Glutamatergic neuron (in vitro differentiated cells): Measurements from ENCODE around the gene ANKS6. TPM values are rescaled to one million over a fixed set of nuclear protein-coding genes. Genes with fewer than 3 reads are reported as not detected.
A peak's percentile ranks its signal among the peaks of the same experiment; 100 is the strongest.

Experiments
- DNase-seq: peaks from one replicate; pipeline ENCODE4 v3.0.0; 2022
- H3K27ac Mint-ChIP-seq: one replicate; pipeline ENCODE4 v1.8.0; 2020; ENCODE audit warnings: mild to moderate bottlenecking, mixed read lengths, inconsistent platforms; ENCODE audit not compliant: unreplicated experiment
- H3K27me3 Mint-ChIP-seq: one replicate; pipeline ENCODE4 v1.8.0; 2020; ENCODE audit warnings: mild to moderate bottlenecking, moderate library complexity, mixed read lengths, inconsistent platforms; ENCODE audit not compliant: unreplicated experiment
- H3K36me3 Mint-ChIP-seq: one replicate; pipeline ENCODE4 v1.8.0; 2020; ENCODE audit warnings: mild to moderate bottlenecking, mixed read lengths, inconsistent platforms; ENCODE audit not compliant: unreplicated experiment
- H3K4me1 Mint-ChIP-seq: one replicate; pipeline ENCODE4 v1.8.0; 2020; ENCODE audit warnings: mild to moderate bottlenecking, low read depth, mixed read lengths, inconsistent platforms; ENCODE audit not compliant: unreplicated experiment
- H3K4me3 Mint-ChIP-seq: one replicate; pipeline ENCODE4 v1.8.0; 2020; ENCODE audit warnings: mild to moderate bottlenecking, mixed read lengths, inconsistent platforms; ENCODE audit not compliant: unreplicated experiment
- H3K9me3 Mint-ChIP-seq: one replicate; pipeline ENCODE4 v1.8.0; 2020; ENCODE audit warnings: mild to moderate bottlenecking, moderate library complexity, mixed read lengths, inconsistent platforms; ENCODE audit not compliant: unreplicated experiment
- long read RNA-seq: library from polyadenylated mRNA; unstranded; transcript quantifications from one replicate; pipeline ENCODE4 v2.0.0, GENCODE V29; 2020; ENCODE audit not compliant: unreplicated experiment
- total RNA-seq: library from RNA; stranded (reverse); fragmentation: NEBNext Ultra II Directional; extraction: Animal tissue kit (Norgen Biotek cat#: 25700); gene quantifications from one replicate; pipeline ENCODE4 v1.2.1, GENCODE V29; 2021; ENCODE audit not compliant: unreplicated experiment
- TF ChIP-seq, protein P1 (sequence below): fragments of 200-600 bp; sonication (generic); IDR thresholded peaks from one replicate; pipeline ENCODE4 v1.5.0; 2021; ENCODE audit not compliant: partially characterized antibody, unreplicated experiment

The ANKS6 gene
- total RNA-seq, result 15.9 TPM
- long read RNA-seq, result 0 reads

DNA sequence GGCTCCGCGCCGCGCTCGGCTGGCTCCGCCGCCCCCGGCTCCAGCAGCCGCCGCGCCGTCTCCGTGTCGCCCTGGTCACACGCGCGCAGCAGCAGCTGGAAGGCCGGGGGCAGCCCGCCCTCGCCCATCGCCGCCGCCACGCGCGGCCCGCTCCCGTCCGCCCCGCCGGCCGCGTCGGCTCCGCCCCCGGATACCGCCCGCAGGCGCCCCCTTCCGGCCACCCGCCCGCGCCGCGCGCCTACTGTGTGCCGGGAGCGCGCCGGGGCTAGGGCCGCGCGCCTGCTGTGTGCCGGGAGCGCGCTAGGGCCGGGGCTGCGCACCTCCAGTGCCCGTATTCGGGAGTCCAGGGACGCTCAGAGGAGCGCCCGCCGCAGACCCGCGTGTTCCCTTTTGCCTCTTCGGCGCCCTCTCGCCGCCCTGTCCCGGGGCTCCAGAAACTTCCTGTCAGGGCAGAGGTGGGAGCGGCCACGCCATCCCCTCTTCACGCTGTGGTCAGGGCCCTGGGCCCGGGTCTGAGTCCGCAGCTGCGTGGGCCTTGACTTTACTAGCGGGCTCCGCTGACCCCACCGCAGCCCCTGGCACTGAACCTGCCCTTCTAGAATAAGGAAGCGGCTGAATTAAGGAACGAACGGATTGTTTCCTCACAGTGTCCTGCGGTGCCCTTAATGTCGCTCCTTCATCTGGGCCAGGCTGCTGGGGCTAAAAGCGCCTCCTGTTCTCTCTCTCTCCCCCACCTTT lies at the start of gene ANKS6:
Gene ANKS6 (minus strand): TSS at position 192 of the 738 bp plus-strand sequence. CDS start 64 bp downstream, at position 128.
- H3K4me1 Mint-ChIP-seq, result peaks cover 11% of the 10 kb centered on the region
- peaks cover 6% of the 10 kb centered on the region for H3K27me3 Mint-ChIP-seq
- DNase-seq, result peak; percentile 89
- no peak within 1 kb of the TSS for H3K27ac Mint-ChIP-seq
- peak within 1 kb of the TSS; percentile 81 for H3K4me3 Mint-ChIP-seq
- TF ChIP-seq, protein P1, sequence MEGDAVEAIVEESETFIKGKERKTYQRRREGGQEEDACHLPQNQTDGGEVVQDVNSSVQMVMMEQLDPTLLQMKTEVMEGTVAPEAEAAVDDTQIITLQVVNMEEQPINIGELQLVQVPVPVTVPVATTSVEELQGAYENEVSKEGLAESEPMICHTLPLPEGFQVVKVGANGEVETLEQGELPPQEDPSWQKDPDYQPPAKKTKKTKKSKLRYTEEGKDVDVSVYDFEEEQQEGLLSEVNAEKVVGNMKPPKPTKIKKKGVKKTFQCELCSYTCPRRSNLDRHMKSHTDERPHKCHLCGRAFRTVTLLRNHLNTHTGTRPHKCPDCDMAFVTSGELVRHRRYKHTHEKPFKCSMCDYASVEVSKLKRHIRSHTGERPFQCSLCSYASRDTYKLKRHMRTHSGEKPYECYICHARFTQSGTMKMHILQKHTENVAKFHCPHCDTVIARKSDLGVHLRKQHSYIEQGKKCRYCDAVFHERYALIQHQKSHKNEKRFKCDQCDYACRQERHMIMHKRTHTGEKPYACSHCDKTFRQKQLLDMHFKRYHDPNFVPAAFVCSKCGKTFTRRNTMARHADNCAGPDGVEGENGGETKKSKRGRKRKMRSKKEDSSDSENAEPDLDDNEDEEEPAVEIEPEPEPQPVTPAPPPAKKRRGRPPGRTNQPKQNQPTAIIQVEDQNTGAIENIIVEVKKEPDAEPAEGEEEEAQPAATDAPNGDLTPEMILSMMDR, result peak; percentile 68
- H3K36me3 Mint-ChIP-seq, result peaks cover 9% of the 10 kb centered on the region
- peaks cover 5% of the 10 kb centered on the region for H3K9me3 Mint-ChIP-seq

DNA sequence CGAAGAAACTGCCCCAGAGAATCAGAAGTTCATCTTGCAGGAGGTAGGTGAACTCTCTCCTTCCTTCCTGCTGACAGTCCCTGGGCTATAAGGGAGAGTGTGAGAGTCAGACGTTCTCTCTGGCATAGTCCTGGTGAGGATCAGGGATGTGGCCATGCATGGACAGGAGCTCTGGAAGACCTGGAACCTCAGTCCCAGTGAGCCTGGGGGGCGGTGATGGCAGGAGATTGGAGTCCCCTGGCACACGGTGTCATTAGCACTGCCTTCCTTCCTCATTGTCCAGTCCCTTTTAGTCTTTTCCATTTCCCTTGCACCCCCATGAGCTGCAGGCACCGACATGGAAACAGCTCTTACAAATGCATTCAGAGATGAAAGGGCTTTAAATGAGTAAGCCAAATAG lies 49.7 kb upstream of the ANKS6 start:
- Mint-ChIP-seq H3K36me3 (no peaks in the 10 kb centered on the region), H3K27ac (no peak overlapping the region), H3K4me3 (no peak overlapping the region), H3K4me1 (no peaks in the 10 kb centered on the region), H3K27me3 (no peaks in the 10 kb centered on the region), H3K9me3 (no peaks in the 10 kb centered on the region)
- TF ChIP-seq, protein P1, result no peak
- DNase-seq, result no peak

DNA sequence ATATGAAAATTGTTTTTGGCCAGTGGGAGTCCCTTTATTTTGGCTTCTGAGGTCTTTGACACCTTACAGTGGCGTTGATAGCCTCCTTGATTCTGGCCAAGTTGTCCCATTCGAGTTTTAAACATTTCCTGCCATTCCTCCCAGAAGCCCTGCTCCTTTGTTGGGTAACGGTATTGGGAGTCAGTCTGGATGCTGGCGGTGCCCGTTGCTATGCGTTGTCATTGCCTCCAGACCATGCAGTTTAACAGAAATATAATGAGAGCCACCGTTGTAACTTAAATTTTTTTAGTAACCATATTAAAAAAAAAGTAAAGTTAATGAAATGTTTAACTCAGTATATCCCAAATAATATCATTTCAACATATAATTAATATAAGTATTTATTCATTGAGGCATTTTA lies 46.2 kb upstream of the ANKS6 start:
- Mint-ChIP-seq H3K4me3 (no peak overlapping the region), H3K36me3 (no peaks in the 10 kb centered on the region), H3K27me3 (no peaks in the 10 kb centered on the region), H3K27ac (no peak overlapping the region), H3K9me3 (no peaks in the 10 kb centered on the region), H3K4me1 (peaks cover 9% of the 10 kb centered on the region)
- no peak for DNase-seq
- TF ChIP-seq, protein P1, result no peak

DNA sequence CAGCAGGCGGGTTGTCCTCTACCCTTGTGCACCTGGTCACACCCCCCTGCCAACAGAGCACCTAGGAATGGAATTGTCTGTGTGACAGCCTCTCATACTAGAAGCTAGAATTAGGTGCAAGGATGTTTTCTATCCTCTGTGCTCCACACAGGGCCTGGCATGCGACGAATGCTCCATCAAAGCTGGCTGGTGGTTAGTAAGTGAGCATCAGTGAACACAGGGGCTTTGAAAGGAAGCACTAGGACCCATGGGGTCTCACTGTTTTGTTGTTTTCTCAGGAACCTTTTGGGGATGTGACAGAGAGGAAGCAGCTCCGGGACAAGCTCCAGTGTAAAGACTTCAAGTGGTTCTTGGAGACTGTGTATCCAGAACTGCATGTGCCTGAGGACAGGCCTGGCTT lies 43.4 kb upstream of the ANKS6 start:
- no peak for DNase-seq
- Mint-ChIP-seq H3K27ac (no peak overlapping the region), H3K4me3 (no peak overlapping the region), H3K36me3 (no peaks in the 10 kb centered on the region), H3K27me3 (peaks cover under 1% of the 10 kb centered on the region), H3K4me1 (peaks cover 18% of the 10 kb centered on the region), H3K9me3 (peaks cover 2% of the 10 kb centered on the region)
- TF ChIP-seq, protein P1, result no peak

DNA sequence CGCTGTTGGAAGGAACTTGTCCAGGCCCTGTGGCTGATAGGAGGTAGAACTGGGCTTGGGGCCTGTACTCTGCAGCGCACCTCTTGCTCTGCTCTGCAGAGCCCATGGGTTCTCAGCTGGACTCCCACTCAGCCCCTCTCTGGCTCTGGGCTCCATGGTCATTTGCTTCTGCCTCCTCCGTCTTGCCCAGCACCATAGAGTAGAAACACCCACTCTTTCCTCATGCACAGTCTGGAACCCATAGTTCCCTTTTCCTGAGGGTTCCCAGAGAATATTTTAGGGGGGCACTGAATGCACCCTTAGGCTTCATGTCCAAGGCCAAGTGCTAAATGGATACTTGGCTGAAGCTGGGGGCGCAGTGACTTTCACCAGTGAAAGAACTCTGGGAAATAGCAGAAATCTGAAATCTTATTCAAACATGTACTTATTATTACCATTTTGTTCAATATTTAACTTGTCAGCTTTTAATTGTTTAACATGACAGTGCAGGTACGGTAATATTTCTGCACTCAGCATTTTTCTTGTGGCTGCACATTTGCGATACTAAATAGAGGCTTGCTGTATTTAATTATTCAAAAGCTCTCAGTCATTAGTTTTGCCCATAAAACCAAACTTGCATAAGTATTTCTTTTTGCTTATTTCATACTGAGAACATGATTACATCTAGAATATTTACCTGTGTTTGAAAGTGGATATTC lies 42.7 kb upstream of the ANKS6 start:
- H3K9me3 Mint-ChIP-seq, result peaks cover 2% of the 10 kb centered on the region
- H3K4me1 Mint-ChIP-seq, result peaks cover 18% of the 10 kb centered on the region
- no peak overlapping the region for H3K4me3 Mint-ChIP-seq
- no peaks in the 10 kb centered on the region for H3K36me3 Mint-ChIP-seq
- DNase-seq, result no peak
- TF ChIP-seq, protein P1, result no peak
- H3K27ac Mint-ChIP-seq, result no peak overlapping the region
- peaks cover 2% of the 10 kb centered on the region for H3K27me3 Mint-ChIP-seq
